Daoy (cell line): ENCODE results near the gene CCN5. TPM values are rescaled to one million over a fixed set of nuclear protein-coding genes. Genes with fewer than 3 reads are reported as not detected.
"Not testable (repeated sequence)": the region's sequence is repeated elsewhere in the genome, so short reads cannot be mapped to it uniquely, and the experiment has no call there.

ENCODE experiments used
- DNase-seq: peaks from one replicate; pipeline ENCODE4 v3.0.0-alpha.2; 2015; ENCODE audit warnings: low read depth
- total RNA-seq: library from RNA; depleted of rRNA; stranded (reverse); fragments of >200 nt; shearing (Covaris generic); gene quantifications from 2 replicates; pipeline ENCODE4 v1.2.3, GENCODE V29; 2014

CCN5 gene
- total RNA-seq, 1 experiment from 2014 or later: not detected

GRCh38 chr20:44695295-44695673 is 19.9 kb upstream of the CCN5 start:
- no peak for DNase-seq

- no peak for DNase-seq
Measured at GRCh38 chr20:44695674-44696300, 19.4 kb upstream of the CCN5 start.

GRCh38 chr20:44696315-44696714 is 18.9 kb upstream of the CCN5 start:
- DNase-seq: peak; percentile 25

- DNase-seq: not testable (repeated sequence)
Measured at GRCh38 chr20:44697041-44697440, 18.1 kb upstream of the CCN5 start.

GRCh38 chr20:44698351-44698750 is 16.8 kb upstream of the CCN5 start:
- DNase-seq: no peak

- DNase-seq: no peak
Measured at GRCh38 chr20:44700306-44700705, 14.9 kb upstream of the CCN5 start.

- no peak for DNase-seq
Measured at GRCh38 chr20:44701118-44701857, 13.9 kb upstream of the CCN5 start.

GRCh38 chr20:44701858-44702256 is 13.3 kb upstream of the CCN5 start:
- no peak for DNase-seq

- DNase-seq: peak; percentile 77
Measured at GRCh38 chr20:44702776-44703175, 12.4 kb upstream of the CCN5 start.

GRCh38 chr20:44703183-44703925 is 11.8 kb upstream of the CCN5 start:
- no peak for DNase-seq

- DNase-seq: no peak
Measured at GRCh38 chr20:44703956-44704488, 11.1 kb upstream of the CCN5 start.

- peak; percentile 74 for DNase-seq
Measured at GRCh38 chr20:44704551-44704971, 10.6 kb upstream of the CCN5 start.

- no peak for DNase-seq
Measured at GRCh38 chr20:44705364-44706094, 9.6 kb upstream of the CCN5 start.

GRCh38 chr20:44706301-44707017 is 8.7 kb upstream of the CCN5 start:
- peak; percentile 39 for DNase-seq

GRCh38 chr20:44707018-44707579 is 8.1 kb upstream of the CCN5 start:
- DNase-seq: no peak

GRCh38 chr20:44709380-44709779 is 5.8 kb upstream of the CCN5 start:
- DNase-seq: no peak

GRCh38 chr20:44709797-44710196 is 5.4 kb upstream of the CCN5 start:
- DNase-seq: no peak

GRCh38 chr20:44711237-44711636 is 3.9 kb upstream of the CCN5 start:
- peak; percentile 27 for DNase-seq

- DNase-seq: no peak
Measured at GRCh38 chr20:44714102-44714700, 968 bp upstream of the CCN5 start.
